GM21825 (cell line): ENCODE results near the gene SLC17A5.
"Not testable (repeated sequence)": the region's sequence is repeated elsewhere in the genome, so short reads cannot be mapped to it uniquely, and the experiment has no call there.

Experiments used
- ATAC-seq: cut with Tn5 transposase; IDR thresholded peaks from one replicate; pipeline ENCODE4 v1.9.1; 2021; ENCODE audit warnings: mild to moderate bottlenecking, moderate library complexity; ENCODE audit not compliant: unreplicated experiment

Gene SLC17A5

DNA sequence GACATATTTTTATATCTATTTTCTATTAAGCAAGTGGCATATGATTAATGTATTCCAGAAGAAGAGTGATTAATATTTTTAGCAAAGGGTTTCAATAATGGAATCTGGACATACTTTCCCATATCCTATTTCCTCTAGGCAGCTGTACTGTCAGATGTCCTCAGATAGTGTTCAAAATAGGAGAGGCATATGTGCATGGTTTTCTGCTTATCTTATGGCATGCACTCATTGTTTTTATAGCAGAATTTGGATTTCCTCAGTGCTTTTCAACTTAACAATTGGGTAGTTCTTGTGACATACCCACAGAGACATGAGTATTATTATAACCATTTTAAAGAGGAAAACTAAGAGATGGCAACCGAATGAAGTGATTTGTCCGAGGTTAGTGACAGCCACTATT lies 12.6 kb upstream of the SLC17A5 start:
- ATAC-seq, result no peak

DNA sequence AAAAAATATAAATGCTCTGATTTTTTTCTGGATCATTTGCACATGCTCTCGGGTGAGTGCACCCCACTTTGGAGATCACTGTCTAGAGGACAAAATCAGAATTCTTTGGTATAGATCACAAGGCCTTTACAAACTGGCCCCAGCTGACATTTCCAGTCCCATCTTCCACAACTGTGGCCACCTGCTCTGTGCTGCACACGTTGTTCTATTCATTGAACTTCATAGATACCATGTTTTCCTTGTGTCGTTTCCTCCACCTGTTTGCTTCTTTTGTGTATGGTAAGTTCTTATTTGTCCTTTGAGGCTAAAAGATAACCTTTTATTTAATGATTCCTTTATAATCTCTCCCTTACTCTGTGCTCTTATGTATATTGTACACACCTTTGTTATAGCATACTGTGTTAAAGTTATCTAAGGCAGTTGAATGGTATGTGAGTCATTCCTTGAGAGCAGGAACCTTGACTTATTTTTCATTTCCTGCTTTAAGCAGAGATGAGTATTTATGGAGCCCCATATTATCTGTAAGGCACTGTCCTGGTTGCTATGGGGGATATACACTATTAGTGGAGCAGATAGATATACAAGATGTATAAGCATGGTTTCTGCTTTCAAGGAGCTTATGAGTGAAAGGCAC lies 12.0 kb upstream of the SLC17A5 start:
- peak; percentile 70 for ATAC-seq

DNA sequence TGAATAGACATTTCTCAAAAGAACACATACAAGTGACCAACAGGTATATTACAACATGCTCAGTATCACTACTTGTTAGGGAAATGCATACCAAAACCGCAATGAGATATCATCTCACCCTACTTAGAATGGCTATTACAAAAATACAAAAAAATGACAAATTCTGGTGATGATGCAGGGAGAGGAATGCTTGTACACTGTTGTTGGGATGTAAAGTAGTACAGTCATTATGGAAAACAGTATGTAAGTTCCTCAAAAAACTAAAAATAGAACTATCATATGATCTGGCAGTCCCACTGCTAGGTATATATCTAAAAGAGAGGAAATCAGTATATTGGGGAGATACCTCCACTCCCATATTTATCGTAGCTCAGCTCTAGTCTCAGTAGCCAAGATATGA lies 10.9 kb upstream of the SLC17A5 start:
- ATAC-seq, result no peak

DNA sequence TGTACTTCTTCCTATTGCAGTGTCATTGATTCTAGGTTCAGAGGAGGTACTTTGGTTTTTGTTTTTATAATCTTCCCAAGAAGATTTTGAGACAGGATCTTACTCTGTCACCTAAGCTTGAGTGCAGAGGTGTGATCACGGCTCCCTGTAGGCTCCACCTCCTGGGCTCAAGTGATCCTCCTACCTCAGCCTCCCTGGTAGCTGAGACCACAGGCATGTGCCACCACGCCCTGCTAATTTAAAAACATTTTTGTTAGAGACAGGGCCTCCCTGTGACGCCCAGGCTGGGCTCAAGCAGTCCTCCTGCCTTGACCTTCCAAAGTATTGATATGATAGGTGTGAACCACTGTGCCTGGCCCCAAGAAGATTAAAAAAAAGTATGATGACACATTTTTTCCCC lies 3.4 kb upstream of the SLC17A5 start:
- ATAC-seq, result no peak

DNA sequence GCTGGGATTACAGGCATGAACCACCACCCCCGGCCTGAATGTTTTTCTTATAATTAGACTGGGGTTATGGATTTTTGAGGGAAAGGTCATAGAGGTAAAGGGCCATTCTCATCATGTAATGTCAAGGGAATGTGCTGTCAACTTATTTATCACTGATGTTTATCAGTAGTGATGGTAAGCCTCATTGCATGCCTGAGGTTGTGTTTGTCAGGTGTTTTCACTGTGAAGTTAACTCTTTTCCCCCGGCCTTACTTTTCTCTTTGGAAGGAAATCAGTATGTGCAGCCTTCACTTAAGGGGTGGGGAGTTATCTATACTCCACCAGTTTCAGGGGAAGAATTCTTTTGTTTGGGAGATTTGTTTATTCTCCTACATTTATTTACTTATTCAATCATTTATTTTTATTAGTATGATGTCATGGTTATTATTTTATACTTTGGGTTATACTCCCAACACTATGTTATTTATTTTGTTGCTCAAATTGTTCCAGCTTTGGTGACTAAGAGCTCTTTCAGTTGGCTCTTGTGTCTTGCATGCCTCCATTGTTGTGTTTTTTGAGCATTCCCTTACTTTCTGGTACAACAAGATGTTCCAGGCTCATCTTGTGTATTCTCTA lies 2.8 kb upstream of the SLC17A5 start:
- no peak for ATAC-seq

DNA sequence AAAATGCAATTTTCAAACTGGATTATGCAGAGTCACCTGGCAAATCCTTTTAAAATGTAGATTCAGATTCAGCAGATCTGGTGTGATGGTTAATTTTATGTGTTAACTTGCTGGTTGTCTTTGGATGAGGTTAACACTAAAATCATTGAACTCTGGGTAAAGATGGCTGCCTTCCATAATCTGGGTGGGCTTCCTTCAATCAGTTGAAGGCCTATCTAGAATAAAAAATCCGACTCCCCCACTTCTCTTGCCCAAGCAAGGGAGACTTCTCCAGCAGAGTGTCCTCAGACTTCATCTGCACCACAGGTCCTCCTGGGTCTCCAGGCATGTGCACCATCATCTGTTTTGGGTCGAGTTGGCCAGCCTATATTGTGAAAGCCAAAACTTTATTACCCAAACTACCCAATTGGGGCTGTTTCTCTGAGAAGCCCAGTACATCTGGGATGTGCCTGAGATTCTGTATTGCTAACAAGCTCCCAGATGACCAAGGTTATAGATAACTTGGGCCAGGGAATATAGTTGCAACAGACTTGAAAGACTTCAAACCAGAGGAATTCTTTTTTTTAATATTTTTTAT lies 1.6 kb upstream of the SLC17A5 start:
- no peak for ATAC-seq

DNA sequence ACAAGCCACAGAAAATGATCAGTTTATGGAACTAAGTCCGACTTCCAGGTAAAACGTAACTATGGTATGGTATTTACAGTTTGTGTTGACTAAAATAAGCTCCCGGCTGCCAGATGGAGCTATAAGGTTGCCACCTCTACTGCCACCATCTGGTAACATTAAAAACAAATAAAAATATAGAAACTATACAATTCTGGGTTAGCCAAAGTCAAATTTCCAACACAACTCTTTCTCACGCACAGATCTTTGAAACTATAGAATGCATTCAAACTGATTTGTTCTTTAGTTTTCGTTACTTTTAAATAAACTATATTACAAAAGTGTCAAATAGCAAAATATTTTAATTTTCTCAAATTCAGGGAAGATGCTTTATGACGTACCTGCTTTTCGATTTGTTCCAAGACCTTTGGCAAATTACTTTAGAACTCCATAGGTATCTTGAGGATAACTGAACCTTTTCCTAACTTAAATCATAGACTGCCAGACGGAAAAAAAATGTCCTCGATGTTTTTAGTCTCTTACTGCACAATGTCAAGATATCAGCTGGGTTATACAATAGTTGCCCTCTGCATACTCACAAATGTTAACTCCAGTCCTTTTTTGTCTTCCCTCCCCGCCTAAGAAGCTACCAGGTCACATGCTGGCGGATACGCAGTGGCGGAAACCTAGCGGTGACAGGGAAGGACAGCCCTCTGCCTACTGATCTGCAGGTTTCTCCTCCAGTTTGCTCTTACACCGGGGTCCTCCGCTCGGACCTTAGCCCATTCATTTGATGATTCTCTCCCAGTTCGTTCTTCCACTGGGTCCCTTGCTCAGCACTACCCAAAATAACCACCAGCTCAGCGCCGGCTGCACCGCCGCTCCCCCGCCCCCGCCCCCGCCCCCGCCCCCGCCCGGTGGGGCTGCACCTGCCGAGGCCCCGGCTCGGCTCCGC lies 888 bp downstream of the SLC17A5 start:
- ATAC-seq, result peak; percentile 43

DNA sequence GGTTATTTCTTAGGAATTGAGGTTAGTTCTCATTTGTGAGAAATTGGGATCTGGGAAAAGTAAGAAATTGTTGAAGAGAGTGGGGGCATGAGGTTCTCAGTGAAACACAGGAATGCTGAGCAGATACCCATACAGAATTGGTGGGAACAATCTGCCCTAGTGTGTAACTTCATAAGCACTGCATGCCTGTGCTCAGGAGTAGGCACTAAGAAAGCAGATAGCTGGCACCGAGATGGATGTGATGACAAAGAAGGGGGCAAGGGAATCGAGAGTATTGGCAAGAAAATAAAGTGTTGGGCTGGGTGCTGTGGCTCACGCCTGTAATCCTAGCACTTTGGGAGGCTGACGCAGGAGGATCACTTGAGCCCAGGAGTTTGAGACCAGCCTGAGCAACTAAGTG lies 4.0 kb downstream of the SLC17A5 start:
- ATAC-seq, result no peak

DNA sequence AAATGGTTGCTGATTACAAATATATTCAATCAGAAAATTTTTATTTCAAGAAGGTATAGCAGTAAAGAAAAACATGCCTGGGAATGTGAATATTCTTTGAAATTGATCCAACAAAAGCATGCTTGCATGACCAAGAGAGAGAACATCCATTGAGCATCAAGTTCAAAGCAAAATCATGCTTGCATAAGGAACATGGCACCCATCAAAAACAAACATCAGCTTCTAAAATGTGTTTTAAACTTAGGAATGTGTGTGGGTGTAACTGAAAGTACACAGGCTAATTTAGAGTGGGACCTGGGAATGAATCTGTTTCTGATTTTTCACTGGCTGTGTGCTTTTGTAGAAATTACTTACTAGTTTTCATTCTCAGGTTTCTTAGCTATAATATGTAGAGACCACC lies 5.6 kb downstream of the SLC17A5 start:
- no peak for ATAC-seq

DNA sequence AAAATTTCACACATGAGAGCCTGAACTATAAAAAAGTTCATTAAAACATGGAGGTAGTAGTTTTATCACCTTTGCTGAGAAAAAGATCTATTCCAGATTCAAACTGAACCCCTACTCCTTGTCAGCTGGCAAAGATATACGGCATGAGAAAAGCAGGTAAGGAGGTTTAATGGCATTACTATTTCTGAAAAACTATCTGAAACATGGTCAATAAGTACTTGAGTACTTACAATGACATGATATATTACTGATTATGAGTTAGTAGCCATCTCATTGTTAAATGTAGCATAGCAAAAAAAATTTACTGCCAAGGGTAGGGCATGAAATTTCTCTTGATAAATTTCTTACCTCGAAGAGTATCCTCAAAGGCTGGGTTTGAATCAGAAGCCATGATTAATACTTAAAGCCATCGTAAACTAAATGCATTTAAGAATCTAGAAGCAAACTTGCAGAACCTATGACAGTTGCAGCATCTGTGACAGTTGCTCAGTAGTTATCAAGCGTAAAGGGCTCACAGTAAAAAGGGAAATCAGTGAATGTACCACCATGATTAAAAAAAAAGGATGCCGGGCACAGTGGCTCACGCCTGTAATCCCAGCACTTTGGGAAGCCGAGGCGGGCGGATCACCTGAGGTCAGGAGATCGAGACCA lies 8.7 kb downstream of the SLC17A5 start:
- no peak for ATAC-seq

DNA sequence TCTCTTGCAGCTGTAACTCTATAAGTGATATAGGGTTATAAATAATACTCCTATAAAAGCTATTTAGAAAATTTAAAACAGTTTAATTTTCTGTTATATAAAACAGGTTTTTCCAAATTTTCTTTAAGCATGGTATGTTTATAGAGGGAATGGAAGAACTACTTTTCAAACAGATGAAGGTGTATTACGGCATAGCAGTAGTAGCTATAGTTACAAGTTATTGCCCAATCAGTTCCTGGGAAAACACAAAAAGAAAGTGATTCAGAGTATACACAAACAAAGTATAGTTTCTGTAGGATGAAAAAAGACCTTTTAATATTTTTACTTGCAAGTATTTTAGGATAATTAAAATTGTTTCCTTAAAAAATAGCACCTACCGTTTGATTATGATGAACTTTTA lies 9.8 kb downstream of the SLC17A5 start:
- ATAC-seq, result no peak

DNA sequence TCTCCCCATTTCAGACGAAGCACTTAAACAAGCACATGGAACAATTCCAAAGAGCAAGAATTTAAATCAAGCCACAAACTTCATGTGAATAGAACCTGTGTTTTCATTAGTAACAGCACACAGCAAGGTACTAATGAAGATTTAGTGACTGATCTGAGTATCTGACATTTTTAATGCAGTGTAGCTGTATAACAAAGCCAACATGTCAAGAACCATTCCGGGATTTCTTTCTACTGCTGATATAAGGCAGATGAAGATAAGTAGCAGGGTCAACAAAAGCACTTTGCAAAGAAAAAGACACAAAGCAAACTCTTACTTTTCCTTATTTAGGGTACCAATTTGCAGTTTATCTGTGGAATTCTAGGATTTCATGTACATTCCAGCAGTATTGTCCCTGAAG lies 11.3 kb downstream of the SLC17A5 start:
- ATAC-seq, result no peak

DNA sequence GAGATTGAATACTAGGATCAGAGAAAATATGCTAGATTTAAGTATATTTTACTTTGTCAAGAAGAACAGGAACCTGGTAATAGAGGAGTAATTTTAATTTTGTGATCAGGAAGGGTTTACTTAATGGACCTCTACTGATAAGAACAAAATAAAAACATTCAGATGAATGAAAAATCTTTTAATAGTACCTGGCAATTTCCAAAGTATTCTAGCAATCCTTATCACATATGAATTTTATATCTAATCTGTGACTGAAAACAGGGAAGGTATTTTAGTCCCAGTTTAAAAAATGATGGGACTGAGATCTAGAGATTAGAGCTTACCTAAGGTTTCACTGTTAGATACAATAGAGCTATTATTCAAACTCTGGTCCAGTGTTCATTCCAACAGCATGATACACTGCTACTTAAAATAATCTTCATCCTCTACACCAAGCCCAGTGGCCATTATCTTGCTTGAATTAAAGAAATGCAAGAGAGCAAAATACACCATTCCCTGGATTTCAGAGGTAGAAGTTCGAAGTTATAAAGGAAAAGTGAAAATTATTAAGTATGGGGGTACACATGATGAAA lies 13.5 kb downstream of the SLC17A5 start:
- ATAC-seq, result no peak

DNA sequence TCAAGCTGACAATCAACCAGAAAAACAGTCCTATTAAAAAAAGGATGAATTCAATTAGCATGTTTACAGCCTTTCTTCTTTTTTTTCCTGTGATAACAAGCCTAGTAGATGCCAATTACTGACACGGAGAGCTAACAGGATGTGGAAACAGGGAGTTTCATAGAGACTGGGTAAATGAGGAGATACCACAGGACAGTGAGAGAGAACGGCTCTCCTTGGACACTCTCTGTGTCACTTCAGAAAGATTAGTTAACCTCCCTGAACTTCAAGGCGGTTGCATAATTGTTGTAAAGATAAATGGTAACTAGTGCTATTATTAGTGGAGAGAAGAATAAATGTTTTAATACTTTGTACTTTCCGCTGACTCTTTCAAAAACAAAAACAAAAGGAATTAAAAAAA lies 14.8 kb downstream of the SLC17A5 start:
- ATAC-seq, result no peak

DNA sequence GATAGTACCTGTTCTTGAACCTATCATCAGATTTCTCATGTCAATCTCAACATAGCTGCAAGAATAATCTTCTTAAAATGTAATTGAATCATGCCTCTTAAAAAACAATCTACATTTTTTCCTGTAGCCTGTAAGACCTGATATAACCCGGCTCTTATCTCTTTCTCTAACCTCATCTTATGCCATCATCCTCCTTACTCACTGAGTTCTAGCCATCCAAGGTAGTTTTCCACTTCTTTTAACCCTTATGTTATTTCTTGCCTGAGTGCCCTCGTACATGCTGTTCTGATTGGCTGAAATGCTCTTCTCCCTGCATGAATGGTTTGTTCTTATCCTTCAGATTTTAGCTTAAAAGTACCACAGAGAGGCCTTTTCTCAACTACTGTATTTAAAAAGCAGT lies 16.4 kb downstream of the SLC17A5 start:
- ATAC-seq, result no peak

DNA sequence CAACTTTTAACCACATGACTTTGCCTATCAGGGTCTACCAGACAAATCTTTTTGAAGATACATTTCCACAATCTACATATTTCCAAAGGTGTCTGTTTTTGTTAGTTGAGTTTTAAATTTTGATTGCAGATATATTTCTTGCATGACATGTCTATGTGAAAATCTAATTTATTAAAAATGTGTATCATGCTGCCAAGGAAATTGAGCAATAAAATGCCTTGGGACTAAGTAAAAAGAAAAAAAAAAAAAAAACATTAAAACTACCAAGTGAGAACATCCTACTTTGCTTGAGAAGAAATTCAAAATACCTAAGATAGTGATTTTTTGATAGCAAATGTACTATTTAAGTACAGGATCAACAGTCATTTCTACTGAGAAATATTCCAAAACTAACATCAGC lies 17.7 kb downstream of the SLC17A5 start:
- no peak for ATAC-seq

DNA sequence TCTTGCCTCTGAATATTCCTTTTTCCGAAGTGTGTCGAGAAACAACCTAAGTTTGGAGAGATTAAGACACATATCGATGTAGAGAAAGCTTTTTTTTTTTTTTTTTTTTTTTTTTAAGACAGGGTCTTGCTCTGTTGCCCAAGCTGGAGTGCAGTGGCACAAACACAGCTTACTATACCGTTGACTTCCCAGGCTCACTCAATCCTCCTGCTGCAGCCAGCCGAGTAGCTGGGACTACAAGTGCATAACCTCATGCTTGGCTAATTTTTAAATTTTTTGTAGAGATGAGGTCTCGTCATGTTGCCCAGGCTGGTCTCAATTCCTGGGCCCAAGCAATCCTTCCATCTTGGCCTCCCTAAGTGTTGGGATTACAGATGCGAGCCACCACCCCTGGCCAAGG lies 21.4 kb downstream of the SLC17A5 start:
- ATAC-seq, result no peak

DNA sequence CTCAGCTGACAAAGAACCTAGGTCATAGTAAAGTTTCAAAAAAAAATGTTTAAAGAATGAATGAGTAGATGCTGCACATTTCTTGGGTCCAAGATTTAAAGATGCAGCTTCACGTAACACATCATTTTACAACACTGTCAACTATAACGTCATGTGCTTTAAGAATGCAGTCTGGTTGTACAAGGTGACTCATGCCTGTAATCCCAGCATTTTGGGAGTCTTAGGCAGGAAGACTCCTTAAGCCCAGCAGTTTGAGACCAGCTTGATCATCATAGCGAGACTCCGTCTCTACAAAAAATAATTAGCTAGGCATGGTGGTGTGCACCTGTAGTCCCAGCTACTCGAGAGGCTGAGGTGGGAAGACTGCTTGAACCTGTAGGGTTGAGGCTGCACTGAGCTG lies 21.9 kb downstream of the SLC17A5 start:
- ATAC-seq, result no peak

DNA sequence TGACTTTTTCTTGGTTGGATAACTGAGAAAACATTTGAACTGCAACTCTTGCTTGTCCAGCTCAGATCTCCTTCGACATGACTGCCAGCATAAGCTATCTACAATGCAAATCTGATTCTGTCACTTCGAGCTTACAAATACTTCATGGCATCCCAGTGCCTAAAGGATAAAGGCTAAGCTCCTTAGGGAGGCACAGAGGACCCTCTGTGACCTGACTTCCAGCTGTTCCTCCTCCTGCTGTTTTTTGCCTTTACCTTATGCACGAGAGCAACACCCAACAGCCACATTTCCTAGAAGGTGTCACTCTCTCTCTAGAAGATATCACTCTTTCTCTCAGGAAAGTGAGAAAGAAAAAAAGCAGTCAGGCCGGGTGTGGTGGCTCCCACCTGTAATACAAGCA lies 23.4 kb downstream of the SLC17A5 start:
- no peak for ATAC-seq

DNA sequence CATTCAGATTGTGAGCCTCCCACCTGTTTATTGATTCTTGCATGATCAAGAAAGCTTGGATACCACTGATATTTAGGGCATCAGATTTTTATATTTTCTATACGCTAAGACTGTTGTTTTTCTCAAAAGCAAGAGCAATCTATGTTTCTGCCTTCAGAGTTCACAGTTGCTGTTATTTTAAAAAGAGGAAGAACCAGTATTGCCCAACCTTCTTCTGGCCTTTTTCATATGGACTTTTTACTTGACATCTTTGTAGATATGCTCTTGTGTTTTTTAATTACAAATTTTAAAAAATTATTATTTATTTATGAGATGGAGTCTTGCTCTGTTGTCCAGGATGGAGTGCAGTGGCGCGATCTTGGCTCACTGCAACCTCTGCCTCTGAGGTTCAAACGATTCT lies 28.9 kb downstream of the SLC17A5 start:
- ATAC-seq, result no peak

DNA sequence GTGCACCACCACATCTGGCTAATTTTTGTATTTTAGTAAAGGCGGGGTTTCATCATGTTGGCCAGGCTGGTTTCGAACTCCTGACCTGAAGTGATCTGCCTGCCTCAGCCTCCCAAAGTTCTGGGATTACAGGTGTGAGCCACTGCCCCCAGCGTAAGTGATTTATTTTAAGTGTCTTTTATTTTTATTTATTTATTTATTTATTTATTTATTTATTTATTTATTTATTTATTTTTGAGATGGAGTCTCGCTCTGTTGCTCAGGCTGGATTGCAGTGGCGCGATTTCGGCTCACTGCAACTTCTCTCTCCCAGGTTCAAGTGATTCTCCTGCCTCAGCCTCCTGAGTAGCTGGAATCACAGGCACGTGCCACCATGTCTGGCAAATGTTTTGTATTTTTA lies 30.3 kb downstream of the SLC17A5 start:
- not testable (repeated sequence) for ATAC-seq
